DOHH2 (cell line): Measurements from ENCODE around the gene MOB1B.
"Not testable (repeated sequence)": the region's sequence is repeated elsewhere in the genome, so short reads cannot be mapped to it uniquely, and the experiment has no call there.

Source experiments
- EZH2phosphoT487 ChIP-seq: fragments of 200-600 bp; sonication (generic); IDR thresholded peaks from 2 replicates; pipeline ENCODE4 v1.6.1; 2017; ENCODE audit warnings: borderline replicate concordance, mild to moderate bottlenecking, antibody characterized with exemption, low read length, moderate library complexity, mixed read lengths
- TF ChIP-seq, protein P1 (sequence below): fragments of 200-600 bp; sonication (generic); IDR thresholded peaks from one replicate; pipeline ENCODE4 v1.5.1; 2014; ENCODE audit warnings: antibody characterized with exemption, mild to moderate bottlenecking, low read depth, low read length; ENCODE audit not compliant: poor library complexity, severe bottlenecking

DNA sequence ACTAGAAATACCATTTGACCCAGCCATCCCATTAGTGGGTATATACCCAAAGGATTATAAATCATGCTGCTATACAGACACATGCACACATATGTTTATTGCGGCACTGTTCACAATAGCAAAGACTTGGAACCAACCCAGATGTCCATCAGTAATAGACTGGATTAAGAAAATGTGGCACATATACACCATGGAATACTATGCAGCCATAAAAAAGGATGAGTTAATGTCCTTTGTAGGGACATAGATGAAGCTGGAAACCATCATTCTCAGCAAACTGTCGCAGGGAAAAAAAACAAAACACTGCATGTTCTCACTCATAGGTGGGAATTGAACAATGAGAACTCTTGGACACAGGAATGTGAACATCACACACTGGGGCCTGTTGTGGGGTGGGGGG, 115.2 kb downstream of the MOB1B start:
- TF ChIP-seq, protein P1, sequence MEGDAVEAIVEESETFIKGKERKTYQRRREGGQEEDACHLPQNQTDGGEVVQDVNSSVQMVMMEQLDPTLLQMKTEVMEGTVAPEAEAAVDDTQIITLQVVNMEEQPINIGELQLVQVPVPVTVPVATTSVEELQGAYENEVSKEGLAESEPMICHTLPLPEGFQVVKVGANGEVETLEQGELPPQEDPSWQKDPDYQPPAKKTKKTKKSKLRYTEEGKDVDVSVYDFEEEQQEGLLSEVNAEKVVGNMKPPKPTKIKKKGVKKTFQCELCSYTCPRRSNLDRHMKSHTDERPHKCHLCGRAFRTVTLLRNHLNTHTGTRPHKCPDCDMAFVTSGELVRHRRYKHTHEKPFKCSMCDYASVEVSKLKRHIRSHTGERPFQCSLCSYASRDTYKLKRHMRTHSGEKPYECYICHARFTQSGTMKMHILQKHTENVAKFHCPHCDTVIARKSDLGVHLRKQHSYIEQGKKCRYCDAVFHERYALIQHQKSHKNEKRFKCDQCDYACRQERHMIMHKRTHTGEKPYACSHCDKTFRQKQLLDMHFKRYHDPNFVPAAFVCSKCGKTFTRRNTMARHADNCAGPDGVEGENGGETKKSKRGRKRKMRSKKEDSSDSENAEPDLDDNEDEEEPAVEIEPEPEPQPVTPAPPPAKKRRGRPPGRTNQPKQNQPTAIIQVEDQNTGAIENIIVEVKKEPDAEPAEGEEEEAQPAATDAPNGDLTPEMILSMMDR = not testable (repeated sequence)
- TF ChIP-seq EZH2phosphoT487 = not testable (repeated sequence)
